ENCODE results near the gene MYOF.

DNA sequence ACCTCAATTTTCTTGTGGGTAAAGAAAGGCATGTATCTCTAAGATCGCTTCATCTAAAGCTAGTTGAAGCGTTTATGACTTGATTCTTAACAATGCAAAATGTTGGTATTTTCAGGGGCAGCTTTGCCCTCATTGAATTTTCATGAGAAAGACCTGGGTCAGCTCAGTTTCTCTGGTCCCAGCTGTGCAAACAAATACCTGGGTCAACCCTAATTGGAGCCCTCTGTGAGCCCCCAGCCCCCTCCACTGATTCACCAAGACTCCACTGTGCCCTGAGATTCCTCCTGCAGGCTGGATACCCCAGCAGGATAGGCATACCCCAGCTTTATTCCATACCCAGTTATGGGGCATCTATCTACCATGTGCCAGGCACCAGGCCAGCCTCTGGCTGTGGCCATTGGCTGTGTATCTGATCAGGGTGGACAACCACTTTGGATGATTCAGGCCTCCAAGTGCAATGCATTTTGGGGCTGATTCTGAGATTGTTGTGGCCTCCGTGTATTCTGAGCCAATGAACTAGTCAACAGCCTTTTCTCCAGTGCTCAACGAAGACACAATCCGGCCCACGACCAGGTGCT, 201.9 kb downstream of the MYOF start:
- TF ChIP-seq, protein P1, sequence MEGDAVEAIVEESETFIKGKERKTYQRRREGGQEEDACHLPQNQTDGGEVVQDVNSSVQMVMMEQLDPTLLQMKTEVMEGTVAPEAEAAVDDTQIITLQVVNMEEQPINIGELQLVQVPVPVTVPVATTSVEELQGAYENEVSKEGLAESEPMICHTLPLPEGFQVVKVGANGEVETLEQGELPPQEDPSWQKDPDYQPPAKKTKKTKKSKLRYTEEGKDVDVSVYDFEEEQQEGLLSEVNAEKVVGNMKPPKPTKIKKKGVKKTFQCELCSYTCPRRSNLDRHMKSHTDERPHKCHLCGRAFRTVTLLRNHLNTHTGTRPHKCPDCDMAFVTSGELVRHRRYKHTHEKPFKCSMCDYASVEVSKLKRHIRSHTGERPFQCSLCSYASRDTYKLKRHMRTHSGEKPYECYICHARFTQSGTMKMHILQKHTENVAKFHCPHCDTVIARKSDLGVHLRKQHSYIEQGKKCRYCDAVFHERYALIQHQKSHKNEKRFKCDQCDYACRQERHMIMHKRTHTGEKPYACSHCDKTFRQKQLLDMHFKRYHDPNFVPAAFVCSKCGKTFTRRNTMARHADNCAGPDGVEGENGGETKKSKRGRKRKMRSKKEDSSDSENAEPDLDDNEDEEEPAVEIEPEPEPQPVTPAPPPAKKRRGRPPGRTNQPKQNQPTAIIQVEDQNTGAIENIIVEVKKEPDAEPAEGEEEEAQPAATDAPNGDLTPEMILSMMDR (IDR thresholded peaks at IDR 0.05): no peak
- no peak for TF ChIP-seq ZFX (IDR thresholded peaks at IDR 0.05; ENCODE audit: borderline replicate concordance)
